Peyer's patch (tissue), 4 donors: ENCODE data around the gene EGFL6. TPM values are rescaled to one million over a fixed set of nuclear protein-coding genes. Genes with fewer than 3 reads are reported as not detected.

Source experiments
- DNase-seq, 3 donors: peaks; one replicate each; pipeline ENCODE4 v3.0.0-alpha.2; 2017 to 2019
- H3K27ac ChIP-seq, 4 donors: fragments of 200-600 bp; sonication (generic); one replicate each; pipeline ENCODE4 v1.5.1; 2016 to 2019
- H3K27me3 ChIP-seq, 2 donors: fragments of 200-600 bp; sonication (generic); one replicate each; pipeline ENCODE4 v1.5.1; 2019
- H3K36me3 ChIP-seq, 3 donors: fragments of 200-600 bp; sonication (generic); one replicate each; pipeline ENCODE4 v1.5.1; 2016 to 2019
- H3K4me1 ChIP-seq, 4 donors: fragments of 200-600 bp; sonication (generic); one replicate each; pipeline ENCODE4 v1.5.1; 2016 to 2019
- H3K4me3 ChIP-seq, 4 donors: fragments of 200-600 bp; sonication (generic); 1 replicate in 3 of 4; 2 replicates in 1 of 4; pipeline ENCODE4 v1.5.1; 2016 to 2019; ENCODE audit warnings: mild to moderate bottlenecking in 1 of 4
- H3K9me3 ChIP-seq, 4 donors: fragments of 200-600 bp; sonication (generic); one replicate each; pipeline ENCODE4 v1.5.1; 2016 to 2019; ENCODE audit warnings: mild to moderate bottlenecking in 1 of 4
- CTCF ChIP-seq, 6 experiments: fragments of 450-650 bp in 4 of 6; fragments of 200-600 bp in 2 of 6; sonication (generic) in 1 of 6; IDR thresholded peaks; one replicate each; pipeline ENCODE4 v1.5.1; 2017 to 2019; ENCODE audit warnings: antibody characterized with exemption in 6 of 6, mild to moderate bottlenecking in 3 of 6, moderate library complexity in 1 of 6
- POLR2A ChIP-seq, 2 donors: fragments of 450-650 bp; IDR thresholded peaks; one replicate each; pipeline ENCODE4 v1.5.1; 2017; ENCODE audit warnings: antibody characterized with exemption in 2 of 2, mild to moderate bottlenecking in 2 of 2, moderate library complexity in 2 of 2
- total RNA-seq, 4 donors: library from RNA; depleted of rRNA; stranded (reverse); fragments of >200 nt; gene quantifications; one replicate each; pipeline ENCODE4 v1.1.0, GENCODE V29; 2016

EGFL6 gene
- total RNA-seq, 4 donors from 2014 or later, result not detected

GRCh38 chrX:13650318-13650717 lies 80.9 kb downstream of the EGFL6 start:
- no peak for DNase-seq
- H3K9me3 ChIP-seq, result no peaks in the 10 kb centered on the region
- no peak overlapping the region for H3K27ac ChIP-seq
- no peak overlapping the region for H3K4me3 ChIP-seq
- TF ChIP-seq POLR2A (IDR thresholded peaks at IDR 0.05) (no peak), CTCF (IDR thresholded peaks at IDR 0.05) (no peak)
- no peaks in the 10 kb centered on the region for H3K27me3 ChIP-seq
- H3K36me3 ChIP-seq, result no peaks in the 10 kb centered on the region
- H3K4me1 ChIP-seq, result peaks cover 0 to 4% (median 0%) of the 10 kb centered on the region in 4 donors

GRCh38 chrX:13651150-13651549 lies 81.7 kb downstream of the EGFL6 start:
- H3K27ac ChIP-seq, result no peak overlapping the region
- TF ChIP-seq POLR2A (IDR thresholded peaks at IDR 0.05) (no peak), CTCF (IDR thresholded peaks at IDR 0.05) (no peak)
- no peak overlapping the region for H3K4me3 ChIP-seq
- no peaks in the 10 kb centered on the region for H3K27me3 ChIP-seq
- H3K9me3 ChIP-seq, result no peaks in the 10 kb centered on the region
- H3K36me3 ChIP-seq, result no peaks in the 10 kb centered on the region
- H3K4me1 ChIP-seq, result peaks cover 0 to 4% (median 0%) of the 10 kb centered on the region in 4 donors
- no peak for DNase-seq

GRCh38 chrX:13652287-13652793 lies 82.9 kb downstream of the EGFL6 start:
- Histone ChIP-seq H3K4me3 (peak overlapping the region; percentile 66 to 74 (median 70)), H3K9me3 (no peaks in the 10 kb centered on the region)
- DNase-seq, result no peak

GRCh38 chrX:13652850-13653693 lies 83.7 kb downstream of the EGFL6 start, which contains the start of gene TCEANC:
Gene TCEANC (plus strand): TSS chrX:13653141. CDS start chrX:13662509, 9,368 bp downstream.
- Histone ChIP-seq H3K4me3 (peak within 1 kb of the TSS; percentile 66 to 74 (median 70)), H3K9me3 (no peaks in the 10 kb centered on the region), H3K4me1 (peaks cover 0 to 4% (median 0%) of the 10 kb centered on the region in 4 donors), H3K27me3 (no peaks in the 10 kb centered on the region), H3K36me3 (no peaks in the 10 kb centered on the region), H3K27ac (peak within 1 kb of the TSS; percentile 91 to 99 (median 94))
- TF ChIP-seq CTCF (IDR thresholded peaks at IDR 0.05) (no peak), POLR2A (IDR thresholded peaks at IDR 0.05) (peak; percentile 52 to 60)
- DNase-seq, result peak; percentile 93 to 99 (median 97)

More at GRCh38 chrX:13652287-13652793, 82.9 kb downstream of the EGFL6 start:
- Histone ChIP-seq H3K27me3 (no peaks in the 10 kb centered on the region), H3K27ac (peak overlapping the region; percentile 91 to 99 (median 94)), H3K36me3 (no peaks in the 10 kb centered on the region), H3K4me1 (peaks cover 0 to 4% (median 0%) of the 10 kb centered on the region in 4 donors)
- no peak for TF ChIP-seq CTCF (IDR thresholded peaks at IDR 0.05)

- Histone ChIP-seq H3K36me3 (no peaks in the 10 kb centered on the region), H3K9me3 (no peaks in the 10 kb centered on the region), H3K27ac (peak overlapping the region in 1 of 4 donors; percentile 99), H3K4me1 (peaks cover 0 to 4% (median 0%) of the 10 kb centered on the region in 4 donors), H3K27me3 (no peaks in the 10 kb centered on the region), H3K4me3 (no peak overlapping the region)
- TF ChIP-seq CTCF (IDR thresholded peaks at IDR 0.05) (no peak), POLR2A (IDR thresholded peaks at IDR 0.05) (no peak)
- DNase-seq, result no peak
These were observed 84.7 kb downstream of the EGFL6 start for GRCh38 chrX:13654116-13654515.
